ENCODE data around the gene ZNF648.

DNA sequence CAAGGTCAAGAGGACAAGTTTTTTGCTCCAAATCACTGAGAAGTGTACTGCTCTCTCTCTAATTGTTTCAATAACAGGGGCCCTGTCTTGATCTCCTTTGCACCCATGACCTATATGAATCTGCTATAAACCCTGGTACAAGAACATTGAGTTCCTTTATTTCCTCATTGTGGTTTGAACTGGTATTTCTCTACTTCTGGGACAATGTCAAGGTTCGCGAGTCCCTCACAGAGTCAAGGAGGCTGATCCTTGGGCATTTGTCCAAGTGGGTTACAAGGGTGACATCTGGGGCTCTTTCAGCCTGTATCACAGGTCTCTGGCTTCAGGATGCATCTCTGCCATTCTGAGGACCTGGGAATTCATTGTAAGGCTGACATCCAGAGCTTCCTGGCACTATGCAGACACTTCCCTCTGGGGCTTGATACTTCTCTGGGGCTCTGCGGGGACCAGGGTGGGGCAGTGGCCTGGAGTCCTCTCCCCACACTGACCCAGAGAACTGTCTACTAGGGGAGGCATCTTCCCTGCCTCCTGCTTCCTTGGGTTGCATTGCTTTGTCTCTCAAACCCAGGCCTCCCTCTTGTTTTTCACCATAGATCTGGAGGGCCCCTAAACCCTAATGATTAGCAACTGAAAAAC, 22.5 kb upstream of the ZNF648 start:
- TF ChIP-seq EP300 (IDR thresholded peaks at IDR 0.05; ENCODE audit: borderline replicate concordance) (no peak), EGR1 (IDR thresholded peaks at IDR 0.05) (no peak), CREB1 (IDR thresholded peaks at IDR 0.05; ENCODE audit: low read depth) (no peak), MAX (IDR thresholded peaks at IDR 0.05) (no peak)
